CD14-positive monocyte (primary cell): ENCODE data around the gene LRBA. TPM values are rescaled to one million over a fixed set of nuclear protein-coding genes. Genes with fewer than 3 reads are reported as not detected.

ENCODE experiments used
- DNase-seq, 3 donors: peaks; one replicate each; pipeline ENCODE4 v3.0.0-alpha.2; 2011 to 2022
- H2AFZ ChIP-seq: 2 replicates; pipeline ENCODE4 v1.6.0; 2012; ENCODE audit warnings: mild to moderate bottlenecking, low read depth, low read length, inconsistent platforms; ENCODE audit not compliant: insufficient read depth, poor library complexity, severe bottlenecking
- H3K27ac ChIP-seq, 2 donors: 1 replicate in 1 of 2; 2 replicates in 1 of 2; pipeline ENCODE4 v1.5.1; 2012 to 2013; ENCODE audit warnings: low read length in 2 of 2, control low read depth in 1 of 2, inconsistent platforms in 1 of 2, low read depth in 1 of 2, mild to moderate bottlenecking in 1 of 2
- H3K27me3 ChIP-seq, 2 donors: one replicate each; pipeline versions ENCODE4 v1.6.0 to v1.6.1; 2011 to 2013; ENCODE audit warnings: low read length in 2 of 2; ENCODE audit not compliant: control insufficient read depth in 2 of 2, insufficient read depth in 2 of 2
- H3K36me3 ChIP-seq, 2 donors: replicated peaks in 1 of 2; 1 replicate in 1 of 2; 2 replicates in 1 of 2; pipeline versions ENCODE4 v1.5.1 to v1.6.1; 2012 to 2013; ENCODE audit warnings: low read length in 2 of 2, control low read depth in 1 of 2, inconsistent platforms in 1 of 2, mild to moderate bottlenecking in 1 of 2; ENCODE audit not compliant: insufficient read depth in 2 of 2, control insufficient read depth in 1 of 2
- H3K4me1 ChIP-seq, 2 donors: 1 replicate in 1 of 2; 2 replicates in 1 of 2; pipeline versions ENCODE4 v1.5.1 to v1.6.1; 2012 to 2013; ENCODE audit warnings: low read length in 2 of 2, control low read depth in 1 of 2, inconsistent platforms in 1 of 2, mild to moderate bottlenecking in 1 of 2, moderate library complexity in 1 of 2; ENCODE audit not compliant: insufficient read depth in 2 of 2, control insufficient read depth in 1 of 2
- H3K4me2 ChIP-seq: replicated peaks from 2 replicates; pipeline ENCODE3; 2012; ENCODE audit warnings: low read length, moderate library complexity, mild to moderate bottlenecking; ENCODE audit not compliant: poor library complexity, severe bottlenecking; ENCODE audit errors: extremely low read depth
- H3K4me3 ChIP-seq, 3 experiments: fragments of 200-600 bp in 1 of 3; sonication (generic) in 1 of 3; replicated peaks in 1 of 3; 1 replicate in 2 of 3; 2 replicates in 1 of 3; pipeline ENCODE4 v1.5.1; 2011 to 2013; ENCODE audit warnings: low read length in 3 of 3, mild to moderate bottlenecking in 3 of 3, control low read depth in 2 of 3, low read depth in 2 of 3, inconsistent platforms in 1 of 3, moderate library complexity in 1 of 3
- H3K79me2 ChIP-seq: 2 replicates; pipeline ENCODE4 v1.6.0; 2012; ENCODE audit warnings: mild to moderate bottlenecking, control low read depth, inconsistent platforms, low read length, moderate library complexity; ENCODE audit not compliant: insufficient read depth
- H3K9ac ChIP-seq: 2 replicates; pipeline ENCODE4 v1.6.0; 2017; ENCODE audit warnings: low read length, mild to moderate bottlenecking; ENCODE audit not compliant: insufficient read depth, poor library complexity, severe bottlenecking
- H3K9me3 ChIP-seq, 2 donors: replicated peaks in 1 of 2; 1 replicate in 1 of 2; 2 replicates in 1 of 2; pipeline versions ENCODE4 v1.5.1 to v1.6.1; 2012 to 2013; ENCODE audit warnings: low read length in 2 of 2, control low read depth in 1 of 2; ENCODE audit not compliant: control insufficient read depth in 1 of 2, insufficient read depth in 1 of 2
- H4K20me1 ChIP-seq: 2 replicates; pipeline ENCODE4 v1.6.0; 2012; ENCODE audit warnings: mild to moderate bottlenecking, low read length, control low read depth, moderate library complexity; ENCODE audit not compliant: insufficient read depth
- H3K27ac Mint-ChIP-seq, 7 donors: one replicate each; pipeline ENCODE4 v1.8.0; 2020; ENCODE audit warnings: mild to moderate bottlenecking in 7 of 7, mixed read lengths in 7 of 7, moderate library complexity in 6 of 7, inconsistent platforms in 2 of 7
- H3K27me3 Mint-ChIP-seq, 3 donors: one replicate each; pipeline ENCODE4 v1.8.0; 2021 to 2022; ENCODE audit warnings: low read depth in 3 of 3, mild to moderate bottlenecking in 3 of 3, mixed read lengths in 3 of 3, moderate library complexity in 3 of 3, inconsistent platforms in 1 of 3
- H3K36me3 Mint-ChIP-seq, 2 donors: one replicate each; pipeline ENCODE4 v1.8.0; 2020; ENCODE audit warnings: mixed read lengths in 2 of 2, inconsistent platforms in 1 of 2, mild to moderate bottlenecking in 1 of 2
- H3K4me1 Mint-ChIP-seq: one replicate; pipeline ENCODE4 v1.8.0; 2020; ENCODE audit warnings: mild to moderate bottlenecking, mixed read lengths
- H3K4me3 Mint-ChIP-seq, 2 donors: one replicate each; pipeline ENCODE4 v1.8.0; 2020; ENCODE audit warnings: mild to moderate bottlenecking in 2 of 2, mixed read lengths in 2 of 2, moderate library complexity in 1 of 2
- H3K9me3 Mint-ChIP-seq, 7 donors: one replicate each; pipeline ENCODE4 v1.8.0; 2020 to 2022; ENCODE audit warnings: mixed read lengths in 7 of 7, mild to moderate bottlenecking in 6 of 7, moderate library complexity in 6 of 7, inconsistent platforms in 2 of 7
- WGBS: methylation state at CpG from one replicate; pipeline ENCODE4 v1.1.5; 2013; ENCODE audit warnings: missing lambda C conversion rate; ENCODE audit not compliant: insufficient coverage; 5-methylcytosine and 5-hydroxymethylcytosine counted together
- intact Hi-C, 2 donors: fragments of 100-400 bp; cut with micrococcal nuclease; formaldehyde crosslinking; loops; one replicate each; pipeline versions ENCODE4 v1.15.0 to v1.15.1; 2023
- polyA plus RNA-seq, 3 donors: library from polyadenylated mRNA; depleted of rRNA in 1 of 3; unstranded in 2 of 3; stranded (reverse) in 1 of 3; fragments of 300-500 nt in 2 of 3; fragments of >200 nt in 1 of 3; fragmentation: Illumina TruSeq in 2 of 3; gene quantifications; 1 replicate in 2 of 3; 2 replicates in 1 of 3; pipeline ENCODE4 v1.2.3, GENCODE V29; 2012 to 2021
- TF ChIP-seq, protein P1 (sequence below): fragments of 200-600 bp; IDR thresholded peaks from one replicate; pipeline ENCODE4 v1.8.0; 2022; ENCODE audit warnings: antibody characterized with exemption, mild to moderate bottlenecking

The LRBA gene
- polyA plus RNA-seq, 3 donors = 1.5 to 5.5 (median 4.4) TPM

DNA sequence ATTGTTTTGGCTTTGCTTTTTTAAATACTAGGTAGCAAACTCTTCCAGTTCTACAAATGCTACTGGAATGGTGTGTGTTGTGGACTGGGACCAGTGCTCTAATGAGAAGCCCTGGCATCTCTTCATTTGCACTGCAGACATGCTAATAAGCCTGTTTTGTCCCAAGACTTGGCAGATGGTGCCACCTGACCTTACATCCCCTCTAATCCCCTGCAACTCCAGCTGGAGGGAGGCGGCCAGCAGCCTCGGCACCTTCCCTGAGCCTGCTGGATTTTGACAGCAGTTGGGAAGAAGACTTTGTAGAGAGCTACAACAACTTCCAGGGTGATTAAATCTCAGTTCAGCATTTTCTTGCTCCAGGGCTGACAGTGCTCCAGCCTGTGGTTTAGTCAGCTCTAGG lies 736.9 kb downstream of the LRBA start:
- Mint-ChIP-seq H3K27ac (no peak overlapping the region), H3K4me3 (no peak overlapping the region), H3K27me3 (peaks cover 0 to 2% (median 0%) of the 10 kb centered on the region in 3 donors), H3K36me3 (peaks cover 19 to 29% of the 10 kb centered on the region in 2 donors), H3K4me1 (peaks cover 9% of the 10 kb centered on the region), H3K9me3 (peaks cover 0 to 14% (median 10%) of the 10 kb centered on the region in 7 donors)
- Histone ChIP-seq H3K4me3 (no peak overlapping the region), H3K4me2 (no peak overlapping the region), H3K4me1 (peaks cover 7 to 8% of the 10 kb centered on the region in 2 donors), H3K27me3 (no peaks in the 10 kb centered on the region), H4K20me1 (no peaks in the 10 kb centered on the region), H3K9me3 (no peaks in the 10 kb centered on the region), H2AFZ (no peak overlapping the region), H3K36me3 (no peaks in the 10 kb centered on the region), H3K9ac (no peak overlapping the region), H3K79me2 (no peaks in the 10 kb centered on the region), H3K27ac (no peak overlapping the region)
- WGBS = no CpG with 5 or more reads among the region's 2 CpGs
- TF ChIP-seq, protein P1, sequence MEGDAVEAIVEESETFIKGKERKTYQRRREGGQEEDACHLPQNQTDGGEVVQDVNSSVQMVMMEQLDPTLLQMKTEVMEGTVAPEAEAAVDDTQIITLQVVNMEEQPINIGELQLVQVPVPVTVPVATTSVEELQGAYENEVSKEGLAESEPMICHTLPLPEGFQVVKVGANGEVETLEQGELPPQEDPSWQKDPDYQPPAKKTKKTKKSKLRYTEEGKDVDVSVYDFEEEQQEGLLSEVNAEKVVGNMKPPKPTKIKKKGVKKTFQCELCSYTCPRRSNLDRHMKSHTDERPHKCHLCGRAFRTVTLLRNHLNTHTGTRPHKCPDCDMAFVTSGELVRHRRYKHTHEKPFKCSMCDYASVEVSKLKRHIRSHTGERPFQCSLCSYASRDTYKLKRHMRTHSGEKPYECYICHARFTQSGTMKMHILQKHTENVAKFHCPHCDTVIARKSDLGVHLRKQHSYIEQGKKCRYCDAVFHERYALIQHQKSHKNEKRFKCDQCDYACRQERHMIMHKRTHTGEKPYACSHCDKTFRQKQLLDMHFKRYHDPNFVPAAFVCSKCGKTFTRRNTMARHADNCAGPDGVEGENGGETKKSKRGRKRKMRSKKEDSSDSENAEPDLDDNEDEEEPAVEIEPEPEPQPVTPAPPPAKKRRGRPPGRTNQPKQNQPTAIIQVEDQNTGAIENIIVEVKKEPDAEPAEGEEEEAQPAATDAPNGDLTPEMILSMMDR = no peak
- DNase-seq = no peak
- intact Hi-C loops = no loop called here

DNA sequence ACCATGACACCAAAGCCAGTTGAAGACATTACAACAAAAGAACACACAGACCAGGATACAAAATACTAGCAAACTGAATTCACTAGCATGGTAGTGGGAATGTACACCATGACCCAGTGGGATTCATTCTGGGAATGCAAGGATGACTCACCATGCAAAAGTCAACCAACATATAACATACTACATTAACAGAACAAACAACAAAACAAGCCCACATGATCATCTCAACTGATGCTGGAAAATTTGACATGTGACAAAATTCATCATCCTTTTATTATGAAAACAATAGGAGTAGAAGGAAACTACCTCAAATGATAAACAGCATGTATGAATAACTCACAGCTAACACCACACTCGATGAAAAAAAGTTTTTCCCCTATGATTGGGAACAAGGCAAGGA lies 746.6 kb downstream of the LRBA start:
- no CpG with 5 or more reads among the region's 1 CpG for WGBS
- H4K20me1 ChIP-seq = no peaks in the 10 kb centered on the region
- TF ChIP-seq, protein P1 = no peak
- H3K4me3 ChIP-seq = no peak overlapping the region
- no peaks in the 10 kb centered on the region for H3K79me2 ChIP-seq
- no peak overlapping the region for H3K4me2 ChIP-seq
- Mint-ChIP-seq H3K27ac (no peak overlapping the region), H3K27me3 (no peaks in the 10 kb centered on the region), H3K4me3 (no peak overlapping the region), H3K9me3 (peaks cover 0 to 6% (median 1%) of the 10 kb centered on the region in 7 donors), H3K36me3 (peaks cover 15 to 16% of the 10 kb centered on the region in 2 donors), H3K4me1 (no peaks in the 10 kb centered on the region)
- no peak overlapping the region for H2AFZ ChIP-seq
- H3K9me3 ChIP-seq = no peaks in the 10 kb centered on the region
- no peak overlapping the region for H3K9ac ChIP-seq
- H3K27ac ChIP-seq = no peak overlapping the region
- no peak for DNase-seq
- H3K36me3 ChIP-seq = no peaks in the 10 kb centered on the region
- intact Hi-C loops = no loop called here
- no peaks in the 10 kb centered on the region for H3K4me1 ChIP-seq
- no peaks in the 10 kb centered on the region for H3K27me3 ChIP-seq
